Breast epithelium (tissue), 4 donors: ENCODE results near the gene CDK14. TPM values are rescaled to one million over a fixed set of nuclear protein-coding genes. Genes with fewer than 3 reads are reported as not detected.

Experiments
- DNase-seq, 2 donors: peaks; one replicate each; pipeline ENCODE4 v3.0.0-alpha.2; 2019; ENCODE audit warnings: low spot score in 2 of 2
- H3K27ac ChIP-seq, 2 donors: fragments of 200-600 bp; sonication (generic) in 1 of 2; one replicate each; pipeline ENCODE4 v1.5.1; 2016 to 2019; ENCODE audit warnings: mild to moderate bottlenecking in 1 of 2
- H3K27me3 ChIP-seq, 2 donors: fragments of 200-600 bp; sonication (generic) in 1 of 2; one replicate each; pipeline versions ENCODE4 v1.5.1 to v1.6.0; 2017 to 2019; ENCODE audit warnings: control low read depth in 1 of 2, mild to moderate bottlenecking in 1 of 2
- H3K36me3 ChIP-seq: fragments of 200-600 bp; one replicate; pipeline ENCODE4 v1.5.1; 2019
- H3K4me1 ChIP-seq, 2 donors: fragments of 200-600 bp; sonication (generic); one replicate each; pipeline ENCODE4 v1.5.1; 2016 to 2019; ENCODE audit warnings: control low read depth in 1 of 2
- H3K4me3 ChIP-seq, 3 donors: fragments of 200-600 bp; sonication (generic); 1 replicate in 2 of 3; 2 replicates in 1 of 3; pipeline ENCODE4 v1.5.1; 2016 to 2019; ENCODE audit warnings: mild to moderate bottlenecking in 3 of 3, moderate library complexity in 2 of 3
- H3K9me3 ChIP-seq, 2 donors: fragments of 200-600 bp; sonication (generic) in 1 of 2; one replicate each; pipeline ENCODE4 v1.5.1; 2016 to 2019; ENCODE audit warnings: control low read depth in 1 of 2
- POLR2A ChIP-seq: fragments of 450-650 bp; IDR thresholded peaks from one replicate; pipeline ENCODE4 v1.6.1; 2016; ENCODE audit warnings: antibody characterized with exemption, mild to moderate bottlenecking, moderate library complexity
- POLR2AphosphoS5 ChIP-seq, 3 donors: sonication (generic); formaldehyde crosslinking; IDR thresholded peaks; one replicate each; pipeline ENCODE4 v1.6.1; 2017; ENCODE audit warnings: antibody characterized with exemption in 3 of 3
- intact Hi-C: fragments of 100-400 bp; cut with DNase I; formaldehyde crosslinking; loops from one replicate; pipeline ENCODE4 v1.15.1; 2023; ENCODE audit warnings: low total_unique reads
- total RNA-seq, 3 donors: library from RNA; depleted of rRNA; stranded (reverse); fragments of >200 nt; gene quantifications; one replicate each; pipeline ENCODE4 v1.1.0, GENCODE V29; 2016
- TF ChIP-seq, protein P1 (sequence below), 3 donors: fragments of 450-650 bp; IDR thresholded peaks; one replicate each; pipeline ENCODE4 v1.5.1; 2016 to 2017; ENCODE audit warnings: antibody characterized with exemption in 3 of 3, mild to moderate bottlenecking in 3 of 3, moderate library complexity in 3 of 3

Gene CDK14
- total RNA-seq, 3 donors from 2014 or later = 16.3 to 64.7 (median 29.8) TPM

DNA sequence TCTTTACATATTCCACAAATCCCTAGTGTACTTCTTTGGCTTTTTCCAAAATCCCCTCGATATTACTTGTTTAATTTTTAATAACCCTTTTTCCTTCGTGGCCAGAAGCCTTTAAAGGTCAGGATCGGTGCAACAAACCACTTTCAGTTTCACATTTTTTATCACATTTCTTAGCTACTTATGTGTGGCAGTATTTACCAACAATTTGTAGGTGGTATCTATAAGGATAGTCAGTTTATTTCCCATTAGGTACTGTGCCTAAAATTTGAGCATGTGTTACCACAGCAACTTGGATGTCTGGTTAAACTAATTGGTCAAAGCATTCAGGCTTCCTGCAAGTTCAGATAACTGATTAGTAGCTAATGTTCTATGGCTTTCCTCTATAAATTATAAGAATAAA is 104.9 kb downstream of the CDK14 start:
- Histone ChIP-seq H3K9me3 (no peaks in the 10 kb centered on the region), H3K27ac (peak overlapping the region in 1 of 2 donors; percentile 13), H3K36me3 (no peaks in the 10 kb centered on the region), H3K4me1 (no peaks in the 10 kb centered on the region), H3K27me3 (no peaks in the 10 kb centered on the region), H3K4me3 (peak overlapping the region; percentile 6 to 48 (median 19))
- no peak for DNase-seq
- TF ChIP-seq POLR2A (no peak), POLR2AphosphoS5 (IDR thresholded peaks at IDR 0.05) (no peak)
- TF ChIP-seq, protein P1, sequence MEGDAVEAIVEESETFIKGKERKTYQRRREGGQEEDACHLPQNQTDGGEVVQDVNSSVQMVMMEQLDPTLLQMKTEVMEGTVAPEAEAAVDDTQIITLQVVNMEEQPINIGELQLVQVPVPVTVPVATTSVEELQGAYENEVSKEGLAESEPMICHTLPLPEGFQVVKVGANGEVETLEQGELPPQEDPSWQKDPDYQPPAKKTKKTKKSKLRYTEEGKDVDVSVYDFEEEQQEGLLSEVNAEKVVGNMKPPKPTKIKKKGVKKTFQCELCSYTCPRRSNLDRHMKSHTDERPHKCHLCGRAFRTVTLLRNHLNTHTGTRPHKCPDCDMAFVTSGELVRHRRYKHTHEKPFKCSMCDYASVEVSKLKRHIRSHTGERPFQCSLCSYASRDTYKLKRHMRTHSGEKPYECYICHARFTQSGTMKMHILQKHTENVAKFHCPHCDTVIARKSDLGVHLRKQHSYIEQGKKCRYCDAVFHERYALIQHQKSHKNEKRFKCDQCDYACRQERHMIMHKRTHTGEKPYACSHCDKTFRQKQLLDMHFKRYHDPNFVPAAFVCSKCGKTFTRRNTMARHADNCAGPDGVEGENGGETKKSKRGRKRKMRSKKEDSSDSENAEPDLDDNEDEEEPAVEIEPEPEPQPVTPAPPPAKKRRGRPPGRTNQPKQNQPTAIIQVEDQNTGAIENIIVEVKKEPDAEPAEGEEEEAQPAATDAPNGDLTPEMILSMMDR (IDR thresholded peaks at IDR 0.05) = no peak
- intact Hi-C loops = no loop called here

DNA sequence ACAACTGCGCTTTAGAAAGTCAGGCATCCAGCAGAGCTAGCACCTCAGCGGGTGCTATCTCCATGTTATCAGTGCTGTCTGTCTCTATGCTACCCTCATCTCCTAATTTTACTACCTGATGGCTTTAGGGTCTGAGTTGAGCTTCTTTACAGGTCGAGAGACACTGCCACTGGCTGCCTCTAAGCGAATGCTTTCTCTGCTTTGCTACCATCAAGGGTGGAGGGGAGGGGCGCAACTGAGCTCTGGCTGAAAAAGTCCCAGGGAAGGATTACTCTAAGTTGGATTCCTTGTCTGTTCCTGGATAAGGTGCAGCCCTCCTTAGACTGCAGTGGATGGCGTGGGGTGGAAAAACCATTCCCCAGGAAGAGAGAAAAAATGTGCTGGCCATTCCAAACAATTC is 105.7 kb downstream of the CDK14 start:
- H3K4me1 ChIP-seq = no peaks in the 10 kb centered on the region
- H3K27me3 ChIP-seq = no peaks in the 10 kb centered on the region
- DNase-seq = no peak
- H3K4me3 ChIP-seq = peak overlapping the region in 1 of 3 donors; percentile 23
- H3K36me3 ChIP-seq = no peaks in the 10 kb centered on the region
- intact Hi-C loops = no loop called here
- no peak overlapping the region for H3K27ac ChIP-seq
- no peaks in the 10 kb centered on the region for H3K9me3 ChIP-seq
- TF ChIP-seq POLR2AphosphoS5 (IDR thresholded peaks at IDR 0.05) (no peak), POLR2A (no peak)
- TF ChIP-seq, protein P1 (IDR thresholded peaks at IDR 0.05) = no peak

DNA sequence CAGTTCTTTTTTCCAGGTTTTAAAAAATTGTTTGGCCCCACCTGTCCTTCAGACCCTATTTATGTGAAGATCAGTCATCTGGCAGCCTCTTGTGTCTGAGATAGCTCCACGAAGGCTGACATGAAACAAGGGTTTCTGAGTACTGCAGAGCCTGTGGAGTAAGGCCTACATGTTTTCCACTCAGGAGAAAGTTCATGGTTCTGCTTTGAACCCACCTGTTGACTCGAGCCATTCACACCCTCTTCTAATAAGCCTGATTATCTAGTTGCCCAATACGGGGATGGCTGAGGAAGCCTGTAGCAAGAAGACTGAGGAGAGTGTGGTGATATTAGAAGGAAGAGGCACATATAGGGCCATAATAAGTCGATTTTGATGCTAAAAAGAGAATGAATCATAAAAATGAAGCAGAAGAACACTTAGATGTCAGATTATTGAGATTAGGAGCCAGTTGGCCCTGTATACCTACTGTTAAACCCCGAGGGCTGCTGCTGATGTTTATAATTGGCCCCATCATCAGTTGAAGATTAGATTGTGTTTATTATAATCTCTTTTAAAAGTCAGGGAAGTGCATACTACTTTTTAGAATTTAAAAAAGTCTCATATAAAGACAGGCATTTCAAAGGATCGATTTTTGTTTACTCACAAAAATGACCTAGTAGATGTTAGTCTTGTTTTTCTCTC is 109.4 kb downstream of the CDK14 start:
- Histone ChIP-seq H3K27me3 (no peaks in the 10 kb centered on the region), H3K9me3 (no peaks in the 10 kb centered on the region), H3K4me3 (no peak overlapping the region), H3K4me1 (no peaks in the 10 kb centered on the region), H3K36me3 (no peaks in the 10 kb centered on the region), H3K27ac (no peak overlapping the region)
- DNase-seq = no peak
- intact Hi-C loops = no loop called here
- TF ChIP-seq, protein P1 (IDR thresholded peaks at IDR 0.05) = no peak
- no peak for TF ChIP-seq POLR2A
- no peak for TF ChIP-seq POLR2AphosphoS5 (IDR thresholded peaks at IDR 0.05)

DNA sequence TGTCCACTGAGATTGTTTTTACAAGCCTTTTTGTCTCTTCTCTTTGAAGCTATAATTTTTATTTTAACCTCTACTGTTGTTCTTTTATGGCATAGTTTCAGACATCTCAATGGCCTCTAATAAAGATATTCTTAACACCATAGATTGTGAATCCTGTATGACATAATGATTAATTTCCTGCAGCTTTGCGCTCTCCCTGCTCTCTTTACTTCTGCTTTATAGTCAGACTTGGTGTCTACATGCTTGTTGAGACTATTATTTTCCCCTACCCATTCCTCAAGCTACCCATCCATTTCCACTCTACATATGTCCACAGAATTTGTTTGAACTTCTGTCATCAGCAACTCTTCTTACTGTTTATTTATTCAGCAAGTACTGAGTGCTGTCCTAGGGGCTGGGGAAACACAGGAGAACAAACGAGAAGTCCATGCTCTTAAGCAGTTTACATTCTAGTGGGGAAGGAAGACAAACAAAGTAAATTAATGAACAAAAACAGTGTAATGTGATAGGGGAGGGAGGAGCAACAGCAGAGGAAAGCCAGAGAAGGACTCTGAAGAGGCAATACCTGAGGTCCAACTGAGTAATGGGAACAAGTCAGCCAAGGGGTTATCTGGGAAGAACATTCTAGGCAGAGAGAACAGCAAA is 110.1 kb downstream of the CDK14 start:
- no peaks in the 10 kb centered on the region for H3K4me1 ChIP-seq
- H3K27ac ChIP-seq = peak overlapping the region in 1 of 2 donors; percentile 45
- H3K4me3 ChIP-seq = no peak overlapping the region
- no peaks in the 10 kb centered on the region for H3K36me3 ChIP-seq
- H3K27me3 ChIP-seq = no peaks in the 10 kb centered on the region
- intact Hi-C loops = no loop called here
- TF ChIP-seq, protein P1 (IDR thresholded peaks at IDR 0.05) = no peak
- no peak for TF ChIP-seq POLR2AphosphoS5 (IDR thresholded peaks at IDR 0.05)
- TF ChIP-seq POLR2A = no peak
- DNase-seq = no peak
- no peaks in the 10 kb centered on the region for H3K9me3 ChIP-seq

DNA sequence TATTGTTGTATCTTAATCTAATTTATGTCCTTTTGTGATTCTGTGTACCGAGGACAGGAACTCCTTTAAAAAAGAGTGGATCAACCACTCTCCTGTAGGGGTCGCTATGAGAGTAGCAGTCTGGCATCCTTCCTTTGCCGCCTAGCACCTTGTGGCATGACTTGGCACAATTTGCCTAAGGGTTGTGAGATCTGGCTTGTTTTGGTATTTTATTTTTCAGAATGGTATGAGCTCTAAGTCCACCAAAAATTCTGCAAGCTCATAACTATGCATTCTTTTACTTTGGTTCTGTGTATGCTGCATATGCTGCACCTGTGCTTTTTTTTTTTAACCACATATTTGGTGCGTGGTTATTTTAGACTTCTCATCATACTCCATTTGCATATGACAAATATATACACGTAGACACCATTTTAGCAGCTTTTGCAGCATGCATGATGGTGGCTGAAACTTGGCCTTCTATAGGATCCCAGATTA is 112.8 kb downstream of the CDK14 start:
- Histone ChIP-seq H3K27ac (no peak overlapping the region), H3K4me1 (peaks cover 0 to 4% of the 10 kb centered on the region in 2 donors), H3K27me3 (no peaks in the 10 kb centered on the region), H3K4me3 (no peak overlapping the region), H3K9me3 (no peaks in the 10 kb centered on the region), H3K36me3 (no peaks in the 10 kb centered on the region)
- intact Hi-C loops = no loop called here
- TF ChIP-seq POLR2AphosphoS5 (IDR thresholded peaks at IDR 0.05) (no peak), POLR2A (no peak)
- TF ChIP-seq, protein P1 (IDR thresholded peaks at IDR 0.05) = peak in 2 of 3 donors; percentile 19 to 45
- DNase-seq = no peak
